ENCODE results near the gene LRRC26. TPM values are rescaled to one million over a fixed set of nuclear protein-coding genes. Genes with fewer than 3 reads are reported as not detected.
A peak's percentile ranks its signal among the peaks of the same experiment; 100 is the strongest.

Gene LRRC26
- total RNA-seq, 6 experiments from 2014 or later, result 0.17 to 0.18 TPM; not detected in 4

DNA sequence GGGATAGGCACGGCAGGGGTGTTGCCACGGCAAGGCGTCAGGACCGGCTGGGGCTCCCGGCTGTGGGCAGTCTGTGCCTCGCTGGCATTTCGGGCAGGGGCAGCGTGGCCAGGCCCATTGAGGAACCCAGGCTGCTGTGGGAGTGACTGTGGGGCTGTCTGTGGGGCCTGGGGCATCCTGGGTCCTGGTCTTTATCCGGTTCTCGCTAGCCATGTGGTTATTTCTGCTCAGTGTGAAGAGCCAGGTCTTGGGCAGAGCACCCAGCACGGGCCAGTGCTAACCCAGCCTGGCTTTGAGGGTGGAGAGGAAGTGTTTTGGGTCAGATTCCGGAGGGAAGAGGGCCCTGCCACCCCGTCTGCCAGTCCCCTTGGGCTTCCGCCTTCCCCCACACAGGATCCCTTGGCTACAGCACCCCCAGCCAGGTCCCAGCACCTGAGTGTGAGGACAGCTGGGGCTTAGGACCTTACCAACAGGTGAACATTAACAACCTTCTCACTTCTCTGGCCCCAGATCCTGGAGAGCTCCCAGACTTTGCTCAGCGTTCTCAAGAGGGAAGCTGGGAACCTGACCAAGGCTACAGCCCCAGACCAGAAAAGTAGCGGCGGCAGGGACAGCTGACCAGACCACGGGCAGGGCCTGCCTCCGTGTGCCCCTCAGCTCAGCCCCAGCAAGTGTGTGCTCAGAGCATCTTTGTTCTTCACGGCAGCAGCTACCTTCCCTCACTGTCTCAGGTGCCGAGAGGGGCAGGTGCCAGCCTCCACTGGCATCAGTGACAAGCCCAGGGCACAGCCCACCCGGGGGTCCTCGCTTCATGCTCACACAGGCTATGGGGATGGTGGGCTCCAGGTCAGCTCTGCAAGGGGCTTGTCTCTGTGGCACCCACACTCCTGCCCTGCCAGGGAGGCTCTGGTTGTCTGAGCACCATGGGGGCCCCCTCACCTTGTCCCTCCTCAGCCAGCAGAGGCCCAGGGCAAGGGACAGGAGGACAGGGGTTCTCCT lies 19.7 kb upstream of the LRRC26 start:
- H3K36me3 ChIP-seq, result peaks cover 0 to 17% (median 4%) of the 10 kb centered on the region in 4 donors
- 14% methylated on average over 8 of the region's 23 CpGs for WGBS (ENCODE audit: insufficient coverage, low coverage, low lambda C conversion rate, missing lambda C conversion rate)
- no peak for DNase-seq
- peak overlapping the region; percentile 85 to 92 (median 91) for H3K27ac ChIP-seq
- no peaks in the 10 kb centered on the region for H3K27me3 ChIP-seq
- no peaks in the 10 kb centered on the region for H3K9me3 ChIP-seq
- intact Hi-C loops (cut with DNase I), result loop anchor here in 1 of 2 donors (10.0 kb wide), 1 partner anchor 45 kb away; the partner anchor contains the start of gene SLC34A3
- H3K4me3 ChIP-seq, result peak overlapping the region; percentile 90 to 100 (median 98)
- H3K4me1 ChIP-seq, result peaks cover 0 to 42% (median 19%) of the 10 kb centered on the region in 4 donors
- peak in 2 of 4 donors; percentile 3 to 20 for ATAC-seq
- TF ChIP-seq, protein P1, sequence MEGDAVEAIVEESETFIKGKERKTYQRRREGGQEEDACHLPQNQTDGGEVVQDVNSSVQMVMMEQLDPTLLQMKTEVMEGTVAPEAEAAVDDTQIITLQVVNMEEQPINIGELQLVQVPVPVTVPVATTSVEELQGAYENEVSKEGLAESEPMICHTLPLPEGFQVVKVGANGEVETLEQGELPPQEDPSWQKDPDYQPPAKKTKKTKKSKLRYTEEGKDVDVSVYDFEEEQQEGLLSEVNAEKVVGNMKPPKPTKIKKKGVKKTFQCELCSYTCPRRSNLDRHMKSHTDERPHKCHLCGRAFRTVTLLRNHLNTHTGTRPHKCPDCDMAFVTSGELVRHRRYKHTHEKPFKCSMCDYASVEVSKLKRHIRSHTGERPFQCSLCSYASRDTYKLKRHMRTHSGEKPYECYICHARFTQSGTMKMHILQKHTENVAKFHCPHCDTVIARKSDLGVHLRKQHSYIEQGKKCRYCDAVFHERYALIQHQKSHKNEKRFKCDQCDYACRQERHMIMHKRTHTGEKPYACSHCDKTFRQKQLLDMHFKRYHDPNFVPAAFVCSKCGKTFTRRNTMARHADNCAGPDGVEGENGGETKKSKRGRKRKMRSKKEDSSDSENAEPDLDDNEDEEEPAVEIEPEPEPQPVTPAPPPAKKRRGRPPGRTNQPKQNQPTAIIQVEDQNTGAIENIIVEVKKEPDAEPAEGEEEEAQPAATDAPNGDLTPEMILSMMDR (IDR thresholded peaks at IDR 0.05), result no peak
- no peak for TF ChIP-seq POLR2A (IDR thresholded peaks at IDR 0.05)

DNA sequence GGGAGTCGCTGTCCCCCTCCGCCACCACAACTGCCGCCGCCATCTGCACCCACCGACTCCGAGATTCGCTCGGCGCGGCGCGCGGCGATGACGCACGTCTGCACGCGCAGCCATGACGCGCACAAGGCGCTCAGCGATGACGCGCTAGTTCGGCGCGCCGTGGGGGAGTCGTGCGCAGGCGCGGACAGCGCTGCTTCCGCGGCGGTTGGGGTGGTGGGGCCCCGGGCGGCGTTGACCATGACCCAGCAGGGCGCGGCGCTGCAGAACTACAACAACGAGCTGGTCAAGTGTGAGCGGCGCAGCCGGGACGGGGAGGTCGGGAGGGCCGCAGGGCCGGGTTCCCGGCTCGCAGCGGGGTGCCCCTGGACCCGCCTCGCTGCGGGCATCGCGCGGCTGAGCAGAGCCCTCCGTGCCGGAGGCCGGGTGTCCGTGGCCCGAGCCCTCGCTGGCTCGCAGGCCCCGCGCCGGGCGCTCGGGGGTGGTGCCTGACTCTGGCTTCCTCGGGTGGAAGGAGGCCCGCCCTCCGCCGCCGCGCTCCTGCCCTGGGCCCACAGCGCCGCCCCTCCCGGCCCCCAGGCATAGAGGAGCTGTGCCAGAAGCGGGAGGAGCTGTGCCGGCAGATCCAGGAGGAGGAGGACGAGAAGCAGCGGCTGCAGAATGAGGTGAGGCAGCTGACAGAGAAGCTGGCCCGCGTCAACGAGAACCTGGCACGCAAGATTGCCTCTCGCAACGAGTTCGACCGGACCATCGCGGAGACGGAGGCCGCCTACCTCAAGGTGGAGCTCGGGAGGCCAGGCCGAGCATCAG lies 18.8 kb upstream of the LRRC26 start, which contains the start of the genes ANAPC2 and SSNA1:
Gene ANAPC2, minus strand, starts transcription at position 71 of the 807 bp plus-strand sequence. Its CDS starts 28 bp downstream, at position 43.
Gene SSNA1, plus strand, starts transcription at position 187 of the 807 bp plus-strand sequence. Its CDS starts 51 bp downstream, at position 238.
- Histone ChIP-seq H3K4me1 (peaks cover 0 to 34% (median 15%) of the 10 kb centered on the region in 4 donors), H3K36me3 (peaks cover 0 to 18% (median 5%) of the 10 kb centered on the region in 4 donors), H3K9me3 (no peaks in the 10 kb centered on the region), H3K27me3 (no peaks in the 10 kb centered on the region), H3K27ac (peak within 1 kb of the TSS; percentile 85 to 92 (median 91)), H3K4me3 (peak within 1 kb of the TSS; percentile 90 to 100 (median 98))
- WGBS (ENCODE audit: insufficient coverage, low coverage, low lambda C conversion rate, missing lambda C conversion rate), result 0% methylated on average over 14 of the region's 98 CpGs
- TF ChIP-seq POLR2A (IDR thresholded peaks at IDR 0.05), result peak; percentile 88
- TF ChIP-seq, protein P1 (IDR thresholded peaks at IDR 0.05), result peak; percentile 3 to 43 (median 18)
- DNase-seq (peak; percentile 91 to 94 (median 93)), ATAC-seq (peak; percentile 79 to 90 (median 83))
- intact Hi-C loops (cut with DNase I), result loop anchor here in 1 of 2 donors (10.0 kb wide), 1 partner anchor 46 kb away; the partner anchor contains the start of gene SLC34A3

DNA sequence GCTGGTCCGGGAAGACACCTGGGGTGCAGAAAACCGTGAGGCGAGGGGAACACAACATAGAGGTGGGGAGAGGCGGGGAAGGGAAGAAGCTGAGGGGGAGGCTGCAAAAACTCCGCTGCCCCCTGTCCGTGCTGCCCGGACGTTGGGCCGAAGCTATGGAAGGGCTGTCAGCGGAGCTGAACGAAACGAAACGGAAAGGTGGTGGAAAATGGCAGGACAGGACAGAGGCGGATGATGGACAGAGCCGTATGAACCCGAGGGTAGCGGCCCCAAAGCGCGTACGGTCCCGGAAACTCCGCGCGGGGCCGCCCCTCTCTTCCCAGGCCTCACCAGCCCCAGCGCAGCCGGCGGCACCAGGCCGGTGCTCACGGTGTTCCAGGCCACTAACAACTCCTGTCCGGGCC lies 18.2 kb upstream of the LRRC26 start:
- Histone ChIP-seq H3K4me1 (peaks cover 0 to 34% (median 15%) of the 10 kb centered on the region in 4 donors), H3K36me3 (peaks cover 0 to 23% (median 9%) of the 10 kb centered on the region in 4 donors), H3K9me3 (no peaks in the 10 kb centered on the region), H3K27ac (peak overlapping the region; percentile 85 to 92 (median 91)), H3K27me3 (no peaks in the 10 kb centered on the region), H3K4me3 (peak overlapping the region; percentile 90 to 100 (median 98))
- ATAC-seq (no peak), DNase-seq (no peak)
- TF ChIP-seq, protein P1 (IDR thresholded peaks at IDR 0.05), result no peak
- no peak for TF ChIP-seq POLR2A (IDR thresholded peaks at IDR 0.05)
- intact Hi-C loops (cut with DNase I), result loop anchor here in 1 of 2 donors (10.0 kb wide), 1 partner anchor 47 kb away; the partner anchor contains the start of gene SLC34A3
- 0% methylated on average over 4 of the region's 31 CpGs for WGBS (ENCODE audit: insufficient coverage, low coverage, low lambda C conversion rate, missing lambda C conversion rate)

DNA sequence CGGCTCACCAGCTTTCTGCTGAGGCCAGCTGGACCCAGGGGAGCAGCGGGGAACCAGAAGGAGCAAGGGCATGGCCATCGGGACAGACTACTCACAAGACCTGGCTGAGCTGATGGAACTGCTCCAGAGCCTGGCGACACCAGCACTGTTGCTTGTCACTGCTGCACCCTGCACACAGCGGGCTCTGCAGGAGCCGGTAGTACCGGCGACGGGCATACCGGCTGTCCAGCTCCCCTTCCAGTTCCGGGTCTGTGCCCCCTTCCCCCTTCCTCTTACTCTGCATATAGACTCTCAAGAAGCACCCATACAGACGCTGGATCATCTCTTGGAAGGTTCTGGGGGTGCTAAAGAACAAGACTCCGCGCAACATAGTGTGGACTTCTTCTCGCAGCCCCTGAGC lies 17.5 kb upstream of the LRRC26 start:
- 100% methylated on average over 1 of the region's 15 CpGs for WGBS (ENCODE audit: insufficient coverage, low coverage, low lambda C conversion rate, missing lambda C conversion rate)
- Histone ChIP-seq H3K36me3 (peaks cover 0 to 30% (median 12%) of the 10 kb centered on the region in 4 donors), H3K4me1 (peaks cover 0 to 34% (median 15%) of the 10 kb centered on the region in 4 donors), H3K9me3 (no peaks in the 10 kb centered on the region), H3K4me3 (peak overlapping the region; percentile 90 to 100 (median 98)), H3K27ac (no peak overlapping the region), H3K27me3 (no peaks in the 10 kb centered on the region)
- TF ChIP-seq, protein P1 (IDR thresholded peaks at IDR 0.05), result no peak
- TF ChIP-seq POLR2A (IDR thresholded peaks at IDR 0.05), result no peak
- intact Hi-C loops (cut with DNase I), result loop anchor here in 1 of 2 donors (10.0 kb wide), 1 partner anchor 47 kb away; the partner anchor contains the start of gene SLC34A3
- ATAC-seq, result no peak
- no peak for DNase-seq

Data from right lobe of liver (tissue), 6 donors.